Measurements from ENCODE around the gene WDR55.

GRCh38 chr5:140631831-140632365 lies 32.8 kb upstream of the WDR55 start:
- TF ChIP-seq HOXA7 (CRISPR knock-in tag; IDR thresholded peaks at IDR 0.05), result no peak
- no peak for TF ChIP-seq CTCF (IDR thresholded peaks at IDR 0.05)
- TF ChIP-seq POLR2A (IDR thresholded peaks at IDR 0.05; ENCODE audit: low read length), result no peak
